GM10847 (cell line): ENCODE data around the gene ANOS1.

Experiments used
- POLR2A ChIP-seq: IDR thresholded peaks from 2 replicates; pipeline ENCODE4 v1.6.1; 2011; ENCODE audit not compliant: insufficient read length; ENCODE audit errors: extremely low read depth

ANOS1 gene

DNA sequence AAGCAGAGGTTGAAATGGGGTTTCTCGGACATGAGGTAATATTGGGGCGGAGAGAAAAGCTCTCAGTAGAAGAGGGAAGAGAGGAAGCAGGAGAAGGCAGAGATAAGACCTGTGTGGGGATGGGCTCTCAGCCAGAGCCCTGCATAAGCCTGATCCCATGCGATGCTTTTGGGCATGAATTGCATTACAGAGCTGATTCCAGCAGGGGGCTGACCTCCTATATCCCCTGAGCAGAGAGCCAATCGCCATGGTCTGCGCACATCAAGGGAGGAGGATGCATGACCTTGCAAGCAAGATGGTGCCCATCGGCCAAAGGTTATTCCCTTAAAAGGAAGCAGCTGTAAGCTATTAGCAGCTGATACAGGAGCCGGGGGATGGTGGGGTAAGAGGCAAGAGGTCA is 7.6 kb downstream of the ANOS1 start:
- no peak for TF ChIP-seq POLR2A

DNA sequence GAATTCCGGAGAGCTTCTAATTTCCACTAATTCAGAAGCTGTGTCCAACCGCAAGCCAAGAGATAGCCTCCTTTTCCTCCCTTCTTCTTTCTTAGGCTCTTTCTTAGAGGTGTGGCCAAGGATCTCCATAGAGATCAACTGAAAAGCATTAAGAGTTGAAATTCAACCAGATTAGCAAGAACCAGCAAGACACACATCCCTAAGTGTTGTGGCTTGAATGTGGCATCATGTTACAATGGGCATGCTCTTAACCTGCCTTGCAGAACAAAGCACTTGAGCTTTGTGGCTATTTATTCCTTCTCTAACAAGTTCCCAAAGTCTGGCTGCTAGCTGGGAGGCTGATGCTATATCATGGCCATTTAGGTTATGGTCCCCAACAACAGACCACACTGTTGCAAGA is 10.4 kb downstream of the ANOS1 start:
- no peak for TF ChIP-seq POLR2A

GRCh38 chrX:8720136-8720535 is 11.8 kb downstream of the ANOS1 start:
- no peak for TF ChIP-seq POLR2A

DNA sequence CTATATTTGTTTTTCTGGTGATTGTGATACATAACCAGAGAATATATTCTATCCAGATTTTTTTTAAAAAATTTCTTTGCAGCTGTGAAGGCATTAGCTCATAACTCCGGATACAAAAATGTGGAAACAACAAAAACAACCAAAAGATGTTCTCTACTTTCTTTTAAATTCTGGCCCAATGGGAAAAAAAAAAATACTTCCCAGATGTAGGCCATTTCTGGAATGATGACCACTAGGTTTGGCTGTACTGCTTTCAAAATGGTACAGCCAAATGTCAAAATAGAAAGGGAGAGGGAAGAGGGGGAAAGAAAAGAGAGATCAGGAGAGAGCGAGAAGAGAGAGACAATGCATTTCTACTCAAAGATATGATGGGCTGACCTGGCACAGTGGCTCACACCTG is 14.6 kb downstream of the ANOS1 start:
- TF ChIP-seq POLR2A: no peak

DNA sequence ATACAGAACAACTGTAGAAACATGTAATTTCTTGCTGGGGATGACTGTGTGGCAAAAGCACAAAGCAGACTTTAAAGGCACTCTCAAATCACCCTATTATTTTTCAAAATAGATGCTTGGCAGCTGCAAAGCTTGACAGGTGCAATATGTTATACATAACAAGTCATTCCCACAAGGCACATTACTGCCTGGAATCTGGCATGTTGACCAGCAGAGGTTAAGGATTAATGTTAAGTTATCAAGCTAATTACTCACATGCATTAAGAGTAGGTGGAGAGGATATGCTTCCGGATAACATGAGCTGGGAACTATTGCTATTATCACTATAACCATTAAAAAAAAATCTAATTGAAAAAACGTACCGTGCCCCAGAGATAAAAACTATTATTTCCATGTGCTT is 17.8 kb downstream of the ANOS1 start:
- no peak for TF ChIP-seq POLR2A

DNA sequence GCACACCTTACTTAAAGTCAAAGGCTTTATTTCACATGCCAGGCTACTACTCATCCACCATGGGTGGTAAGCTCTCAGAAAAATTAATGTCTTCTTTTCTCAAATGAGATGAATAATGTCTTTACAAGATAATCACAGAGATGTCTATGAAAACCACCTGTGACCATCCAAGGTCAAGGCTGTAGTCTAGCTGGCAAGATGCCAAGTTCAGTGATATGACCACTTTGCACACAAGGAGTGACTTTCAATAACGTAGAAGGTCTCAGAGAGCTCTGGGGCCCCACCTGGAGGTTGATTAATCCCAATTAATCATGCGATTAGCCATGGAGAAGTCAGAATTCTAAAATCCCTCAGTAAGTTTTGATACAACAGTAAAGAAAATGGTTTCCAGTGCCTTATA is 20.5 kb downstream of the ANOS1 start:
- no peak for TF ChIP-seq POLR2A

- TF ChIP-seq POLR2A: no peak
Observed at GRCh38 chrX:8704184-8704583, 27.8 kb downstream of the ANOS1 start.

DNA sequence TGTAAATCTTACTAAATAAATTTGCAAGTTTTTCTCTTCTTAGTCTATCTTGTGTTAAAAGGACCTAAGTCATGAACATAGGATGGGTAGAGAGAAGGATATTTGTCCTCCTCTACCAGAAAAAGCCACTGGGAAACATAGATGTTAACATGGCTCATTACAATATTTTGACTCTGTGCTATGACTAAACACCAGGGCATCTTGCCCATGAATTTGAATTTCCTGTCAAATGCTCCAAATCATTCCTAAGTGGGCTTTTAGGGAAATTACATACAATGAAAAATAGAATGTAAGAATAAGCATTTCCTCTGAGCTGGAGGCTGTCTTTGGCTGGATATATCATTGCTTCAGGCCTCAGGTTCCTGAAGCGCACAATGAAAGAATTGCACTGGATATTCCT is 39.1 kb downstream of the ANOS1 start:
- no peak for TF ChIP-seq POLR2A

DNA sequence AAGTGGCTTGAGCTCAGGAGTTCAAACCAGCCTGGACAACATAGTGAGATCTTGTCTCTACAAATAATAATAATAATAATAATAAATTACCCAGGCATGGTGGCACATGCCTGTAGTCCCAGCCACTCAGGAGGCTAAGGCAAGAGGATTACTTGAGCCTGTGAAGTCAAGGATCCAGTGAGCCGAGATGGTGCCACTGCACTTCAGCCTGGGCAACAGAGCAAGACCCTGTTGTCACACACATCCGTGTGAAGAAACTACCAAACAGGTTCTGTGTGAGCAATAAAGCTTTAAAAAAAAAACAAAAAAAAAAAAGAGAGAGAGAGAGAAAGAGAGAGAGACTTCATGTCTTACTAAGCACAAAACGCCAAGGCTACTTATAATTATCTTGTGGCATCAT is 42.5 kb downstream of the ANOS1 start:
- TF ChIP-seq POLR2A: no peak

- no peak for TF ChIP-seq POLR2A
Observed at GRCh38 chrX:8688776-8689175, 43.2 kb downstream of the ANOS1 start.

DNA sequence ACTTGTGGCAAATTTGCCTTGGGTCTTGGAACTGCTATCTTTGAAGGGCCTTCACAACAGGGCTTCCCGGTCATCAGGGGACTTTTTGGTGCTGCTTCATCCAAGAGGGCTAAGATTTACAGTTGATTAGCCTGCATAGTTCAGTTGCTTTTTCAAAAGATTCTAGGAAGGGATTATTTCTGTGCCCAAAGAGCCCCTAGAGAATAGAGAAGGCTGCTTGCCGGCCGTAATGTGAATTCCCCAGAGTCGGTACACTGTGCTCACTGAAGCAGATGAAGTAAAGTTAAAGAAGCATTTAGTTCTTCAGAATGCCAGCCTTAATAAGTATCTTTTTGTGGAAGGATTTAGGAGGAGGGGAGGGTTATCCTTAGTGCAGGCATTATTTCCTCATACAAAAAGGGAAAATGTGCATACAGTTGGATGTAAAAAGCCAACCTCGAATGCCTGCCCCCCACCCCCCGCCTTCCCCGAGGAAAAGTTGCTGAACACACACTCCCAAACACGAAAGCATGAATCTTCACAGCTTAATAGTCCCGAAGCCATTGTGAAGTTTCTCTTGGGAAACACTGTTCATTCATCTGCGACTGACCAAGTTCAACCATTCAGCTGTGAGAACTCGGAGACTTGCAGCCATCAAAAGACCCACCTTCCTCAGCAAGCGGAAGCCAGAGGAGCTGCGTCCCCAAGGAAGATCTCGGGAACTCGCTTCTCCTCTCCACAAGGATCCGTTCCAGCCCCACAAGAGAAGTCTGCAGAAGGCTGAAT is 47.6 kb downstream of the ANOS1 start:
- TF ChIP-seq POLR2A: no peak

- no peak for TF ChIP-seq POLR2A
Observed at GRCh38 chrX:8683687-8684086, 48.2 kb downstream of the ANOS1 start.

DNA sequence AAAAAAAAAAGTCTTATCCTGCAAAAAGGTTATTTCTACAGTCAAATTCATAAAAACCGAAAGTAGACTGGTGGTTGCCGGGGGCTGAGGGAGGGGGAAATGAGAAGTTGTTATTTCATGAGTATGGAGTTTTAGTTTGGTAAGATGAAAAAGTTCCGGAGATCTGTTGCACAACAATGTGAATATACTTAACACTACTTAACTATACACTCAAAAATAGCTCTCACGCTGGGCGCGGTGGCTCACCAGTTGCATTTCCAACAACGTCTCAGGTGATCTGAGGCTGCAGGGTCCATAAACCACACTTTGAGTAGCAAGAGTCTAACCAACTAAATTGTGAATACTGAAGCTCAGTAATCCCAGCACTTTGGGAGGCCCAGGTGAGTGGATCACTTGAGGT is 52.4 kb downstream of the ANOS1 start:
- no peak for TF ChIP-seq POLR2A

DNA sequence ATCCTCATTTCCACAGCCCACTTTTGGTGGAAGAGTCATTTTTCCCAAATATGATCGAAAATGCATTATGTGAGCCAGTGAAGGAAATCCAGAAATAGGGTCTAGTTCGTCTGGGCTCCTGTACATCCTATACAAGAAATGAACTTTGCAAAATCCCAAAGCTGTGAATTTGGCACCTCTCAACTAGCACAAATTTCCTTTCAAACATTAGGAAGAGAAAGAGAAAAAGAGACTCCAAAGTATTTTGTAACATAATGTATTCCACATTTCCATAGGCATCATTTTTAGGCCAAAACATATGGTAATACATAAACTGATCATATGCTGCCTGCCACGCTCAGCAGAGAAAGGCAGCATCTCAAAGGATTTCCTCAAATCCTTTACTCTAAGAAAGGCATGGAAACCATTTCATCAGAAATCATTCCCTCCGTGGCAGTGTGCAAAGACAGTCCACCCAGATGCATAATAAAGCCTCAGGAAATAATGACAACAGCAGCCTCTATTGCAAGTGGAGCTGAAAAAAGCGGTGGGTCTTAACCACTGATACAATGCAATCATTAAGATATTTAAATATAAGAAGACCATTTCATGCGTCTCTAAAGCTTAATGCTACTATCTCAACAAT is 56.8 kb downstream of the ANOS1 start:
- TF ChIP-seq POLR2A: no peak

DNA sequence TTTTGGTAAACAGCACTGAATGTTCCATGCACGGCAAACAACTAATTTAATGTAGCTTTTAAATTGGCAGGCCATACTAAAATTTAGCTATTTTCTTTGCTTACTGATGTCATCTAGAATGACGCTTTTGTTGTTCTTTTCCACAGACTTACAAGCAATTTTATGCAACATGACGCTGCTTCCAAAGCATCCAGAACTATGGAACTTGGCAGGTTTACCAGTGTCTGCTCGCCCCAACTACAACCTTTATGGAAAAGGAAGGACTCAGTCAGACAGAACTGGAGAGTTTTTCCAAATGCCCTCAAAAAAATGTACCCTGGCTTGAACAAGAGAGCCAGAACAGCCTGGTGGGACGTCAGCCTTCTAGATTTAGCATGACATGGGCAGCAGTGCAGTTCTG is 58.7 kb downstream of the ANOS1 start:
- no peak for TF ChIP-seq POLR2A

GRCh38 chrX:8672176-8672575 is 59.8 kb downstream of the ANOS1 start:
- no peak for TF ChIP-seq POLR2A

DNA sequence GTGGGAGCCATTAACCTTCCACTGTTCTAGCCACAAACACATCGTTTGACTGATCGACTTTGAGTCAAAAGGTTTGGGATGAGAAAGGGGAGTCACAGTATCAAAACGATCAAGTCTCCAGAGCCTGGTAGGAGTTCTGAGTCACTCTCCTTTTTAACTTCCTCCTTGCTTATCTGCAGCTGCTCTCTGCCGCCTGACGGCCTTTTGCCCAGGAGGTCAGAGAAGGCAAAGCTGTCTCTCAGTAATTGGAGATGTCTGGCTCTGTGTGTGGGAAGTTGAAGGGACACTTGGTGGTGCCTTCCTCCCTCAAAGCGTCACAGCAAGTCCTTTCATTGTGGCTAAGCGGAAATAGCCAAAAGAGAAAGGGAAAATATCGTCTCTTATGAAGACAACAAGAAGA is 63.1 kb downstream of the ANOS1 start:
- no peak for TF ChIP-seq POLR2A

GRCh38 chrX:8663325-8663724 is 68.6 kb downstream of the ANOS1 start:
- TF ChIP-seq POLR2A: no peak

DNA sequence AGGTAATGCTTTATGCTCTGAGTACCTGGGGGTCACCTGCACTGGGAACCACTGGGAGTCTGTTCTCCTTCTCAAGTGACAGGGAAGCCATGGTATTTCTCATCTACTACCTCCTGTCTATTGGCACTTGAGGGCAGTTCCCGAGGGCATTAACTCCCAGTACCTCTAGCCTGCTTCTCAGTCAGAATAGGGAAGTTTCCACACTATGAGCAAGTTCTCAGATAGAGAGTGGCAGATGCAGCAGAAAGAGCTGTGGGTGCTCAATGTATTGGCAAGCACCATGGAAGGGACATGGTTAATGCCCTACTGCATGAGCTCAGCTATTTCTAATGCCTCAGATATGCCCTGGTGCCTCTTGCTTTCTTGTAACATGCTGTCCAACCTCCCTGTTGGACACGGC is 74.1 kb downstream of the ANOS1 start:
- TF ChIP-seq POLR2A: no peak
